Upper lobe of left lung (tissue), 4 donors: ENCODE measurements around the gene PNPLA7.

ENCODE experiments used
- CTCF ChIP-seq, 6 experiments: fragments of 450-650 bp in 4 of 6; fragments of 200-600 bp in 2 of 6; sonication (generic) in 2 of 6; IDR thresholded peaks; one replicate each; pipeline ENCODE4 v1.5.1; 2016 to 2019; ENCODE audit warnings: antibody characterized with exemption in 6 of 6
- POLR2A ChIP-seq, 4 donors: fragments of 450-650 bp; IDR thresholded peaks; one replicate each; pipeline ENCODE4 v1.5.1; 2016 to 2017; ENCODE audit warnings: antibody characterized with exemption in 4 of 4, mild to moderate bottlenecking in 2 of 4
- POLR2AphosphoS5 ChIP-seq, 2 donors: sonication (generic); formaldehyde crosslinking; IDR thresholded peaks; one replicate each; pipeline ENCODE4 v1.5.1; 2017; ENCODE audit warnings: antibody characterized with exemption in 2 of 2

- TF ChIP-seq POLR2AphosphoS5 (IDR thresholded peaks at IDR 0.05) (no peak), CTCF (IDR thresholded peaks at IDR 0.05) (no peak), POLR2A (IDR thresholded peaks at IDR 0.05) (no peak)
Measured at GRCh38 chr9:137580954-137581322, 30.7 kb upstream of the PNPLA7 start.
